Tibial nerve (tissue), 4 donors: ENCODE measurements around the gene MAN2B2. TPM values are rescaled to one million over a fixed set of nuclear protein-coding genes. Genes with fewer than 3 reads are reported as not detected.

Experiments
- DNase-seq, 2 donors: peaks; one replicate each; pipeline ENCODE4 v3.0.0-alpha.2; 2019; ENCODE audit warnings: low spot score in 2 of 2
- H3K27ac ChIP-seq, 4 donors: fragments of 200-600 bp; sonication (generic) in 3 of 4; one replicate each; pipeline ENCODE4 v1.5.1; 2017 to 2019; ENCODE audit warnings: mild to moderate bottlenecking in 1 of 4
- H3K27me3 ChIP-seq, 2 donors: fragments of 200-600 bp; sonication (generic) in 1 of 2; one replicate each; pipeline versions ENCODE4 v1.5.1 to v1.6.0; 2017 to 2019
- H3K36me3 ChIP-seq, 3 donors: fragments of 200-600 bp; sonication (generic); one replicate each; pipeline ENCODE4 v1.5.1; 2018 to 2019
- H3K4me1 ChIP-seq, 4 donors: fragments of 200-600 bp; sonication (generic) in 3 of 4; one replicate each; pipeline ENCODE4 v1.5.1; 2017 to 2019
- H3K4me3 ChIP-seq, 4 donors: fragments of 200-600 bp; sonication (generic) in 3 of 4; one replicate each; pipeline ENCODE4 v1.5.1; 2017 to 2019; ENCODE audit warnings: mild to moderate bottlenecking in 1 of 4, moderate library complexity in 1 of 4
- H3K9me3 ChIP-seq, 4 donors: fragments of 200-600 bp; sonication (generic) in 3 of 4; one replicate each; pipeline ENCODE4 v1.5.1; 2017 to 2019
- CTCF ChIP-seq, 5 experiments: fragments of 200-600 bp in 3 of 5; fragments of 450-650 bp in 2 of 5; sonication (generic) in 3 of 5; IDR thresholded peaks; one replicate each; pipeline ENCODE4 v1.5.1; 2016 to 2019; ENCODE audit warnings: antibody characterized with exemption in 5 of 5, mild to moderate bottlenecking in 3 of 5, moderate library complexity in 2 of 5
- EP300 ChIP-seq, 2 donors: sonication (generic); formaldehyde crosslinking; IDR thresholded peaks; one replicate each; pipeline ENCODE4 v1.6.1; 2017; ENCODE audit warnings: antibody characterized with exemption in 2 of 2, mild to moderate bottlenecking in 1 of 2
- POLR2A ChIP-seq, 2 donors: fragments of 450-650 bp; IDR thresholded peaks; one replicate each; pipeline ENCODE4 v1.6.1; 2017; ENCODE audit warnings: antibody characterized with exemption in 2 of 2, mild to moderate bottlenecking in 2 of 2, moderate library complexity in 2 of 2
- WGBS, 2 donors: methylation state at CpG; one replicate each; pipeline ENCODE4 v1.1.5; 2018; 5-methylcytosine and 5-hydroxymethylcytosine counted together
- total RNA-seq, 4 donors: library from RNA; depleted of rRNA; stranded (reverse); fragments of >200 nt; gene quantifications; one replicate each; pipeline ENCODE4 v1.1.0, GENCODE V29; 2016

Gene MAN2B2
- total RNA-seq, 4 donors from 2014 or later, result 33.0 to 66.3 (median 44.6) TPM

GRCh38 chr4:6620891-6621555, 46.0 kb downstream of the MAN2B2 start:
- H3K36me3 ChIP-seq, result peaks cover 0 to 61% (median 26%) of the 10 kb centered on the region in 3 donors
- no peak overlapping the region for H3K4me3 ChIP-seq
- no peaks in the 10 kb centered on the region for H3K27me3 ChIP-seq
- DNase-seq, result no peak
- H3K9me3 ChIP-seq, result no peaks in the 10 kb centered on the region
- 82 to 85% methylated on average over 10 of the region's 10 CpGs for WGBS, 2 donors
- TF ChIP-seq EP300 (IDR thresholded peaks at IDR 0.05) (no peak), POLR2A (IDR thresholded peaks at IDR 0.05) (no peak), CTCF (IDR thresholded peaks at IDR 0.05) (no peak)
- H3K27ac ChIP-seq, result no peak overlapping the region
- H3K4me1 ChIP-seq, result no peaks in the 10 kb centered on the region

- no peaks in the 10 kb centered on the region for H3K27me3 ChIP-seq
- DNase-seq, result no peak
- H3K27ac ChIP-seq, result no peak overlapping the region
- H3K4me1 ChIP-seq, result no peaks in the 10 kb centered on the region
- peaks cover 0 to 56% (median 20%) of the 10 kb centered on the region in 3 donors for H3K36me3 ChIP-seq
- WGBS, 2 donors, result 84 to 88% methylated on average over 13 of the region's 13 CpGs
- TF ChIP-seq POLR2A (IDR thresholded peaks at IDR 0.05), result no peak
- no peak overlapping the region for H3K4me3 ChIP-seq
- H3K9me3 ChIP-seq, result no peaks in the 10 kb centered on the region
Measured at GRCh38 chr4:6621556-6621927, 46.6 kb downstream of the MAN2B2 start.

DNA sequence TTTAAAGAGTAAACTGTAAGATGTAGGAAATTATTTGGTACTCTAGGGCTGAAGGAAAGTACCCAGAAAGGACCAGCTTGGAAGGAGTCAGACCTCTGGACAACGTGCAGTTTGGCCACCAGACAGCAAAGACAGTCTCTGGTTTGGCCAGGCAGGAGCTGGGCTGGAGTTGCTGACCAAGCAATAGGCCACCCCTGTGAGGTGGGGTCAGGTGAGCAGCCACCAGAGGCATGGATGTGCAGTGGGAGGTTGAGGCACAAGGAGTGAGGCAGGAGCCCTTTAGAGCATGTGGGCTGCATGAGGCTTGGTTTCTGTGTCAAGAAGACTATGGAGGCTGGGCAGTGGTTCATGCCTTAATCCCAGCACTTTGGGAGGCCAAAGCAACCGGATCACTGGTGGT, 47.8 kb downstream of the MAN2B2 start:
- TF ChIP-seq CTCF (IDR thresholded peaks at IDR 0.05) (no peak), POLR2A (IDR thresholded peaks at IDR 0.05) (no peak), EP300 (IDR thresholded peaks at IDR 0.05) (no peak)
- Histone ChIP-seq H3K27ac (no peak overlapping the region), H3K27me3 (no peaks in the 10 kb centered on the region), H3K9me3 (no peaks in the 10 kb centered on the region), H3K36me3 (peaks cover 0 to 44% (median 19%) of the 10 kb centered on the region in 3 donors), H3K4me3 (no peak overlapping the region), H3K4me1 (no peaks in the 10 kb centered on the region)
- WGBS, 2 donors, result 87 to 90% methylated on average over 2 of the region's 2 CpGs
- DNase-seq, result no peak

DNA sequence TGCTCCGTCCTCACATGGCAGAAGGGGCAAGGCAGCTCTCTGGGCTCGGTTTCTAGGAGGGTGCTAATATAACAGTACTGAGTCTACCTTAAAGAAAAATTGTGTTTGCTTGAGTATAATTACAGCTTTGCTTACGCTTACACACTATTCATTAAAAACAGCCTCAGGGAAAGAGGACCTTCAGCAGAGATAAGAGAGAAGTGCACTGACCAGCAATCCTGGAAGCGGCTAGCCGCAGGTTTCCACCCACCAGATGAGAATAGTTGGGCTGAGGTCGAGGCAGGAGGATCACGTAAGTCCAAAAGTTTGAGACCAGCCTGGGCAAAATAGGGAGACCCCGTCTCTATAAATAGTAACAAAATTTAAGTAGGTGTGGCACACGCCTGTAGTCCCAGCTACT, 50.3 kb downstream of the MAN2B2 start:
- Histone ChIP-seq H3K4me3 (no peak overlapping the region), H3K27ac (no peak overlapping the region), H3K27me3 (no peaks in the 10 kb centered on the region), H3K4me1 (no peaks in the 10 kb centered on the region), H3K9me3 (no peaks in the 10 kb centered on the region), H3K36me3 (peaks cover 0 to 19% (median 7%) of the 10 kb centered on the region in 3 donors)
- WGBS, 2 donors, result 82 to 85% methylated on average over 9 of the region's 9 CpGs
- no peak for DNase-seq
- TF ChIP-seq CTCF (IDR thresholded peaks at IDR 0.05), result no peak
- no peak for TF ChIP-seq EP300 (IDR thresholded peaks at IDR 0.05)

GRCh38 chr4:6626066-6626465, 51.1 kb downstream of the MAN2B2 start:
- Histone ChIP-seq H3K27ac (no peak overlapping the region), H3K9me3 (no peaks in the 10 kb centered on the region), H3K27me3 (no peaks in the 10 kb centered on the region), H3K4me1 (peaks cover 0 to 7% (median 0%) of the 10 kb centered on the region in 4 donors), H3K4me3 (no peak overlapping the region), H3K36me3 (peaks cover 0 to 11% (median 5%) of the 10 kb centered on the region in 3 donors)
- no peak for TF ChIP-seq CTCF (IDR thresholded peaks at IDR 0.05)
- TF ChIP-seq POLR2A (IDR thresholded peaks at IDR 0.05), result no peak
- no peak for TF ChIP-seq EP300 (IDR thresholded peaks at IDR 0.05)
- 68 to 74% methylated on average over 11 of the region's 11 CpGs for WGBS, 2 donors
- DNase-seq, result no peak
